Measurements from ENCODE around the gene GVQW3. TPM values are rescaled to one million over a fixed set of nuclear protein-coding genes. Genes with fewer than 3 reads are reported as not detected.
A peak's percentile ranks its signal among the peaks of the same experiment; 100 is the strongest.

GVQW3 gene
- total RNA-seq, 1 experiment from 2014 or later = 7.7 TPM

DNA sequence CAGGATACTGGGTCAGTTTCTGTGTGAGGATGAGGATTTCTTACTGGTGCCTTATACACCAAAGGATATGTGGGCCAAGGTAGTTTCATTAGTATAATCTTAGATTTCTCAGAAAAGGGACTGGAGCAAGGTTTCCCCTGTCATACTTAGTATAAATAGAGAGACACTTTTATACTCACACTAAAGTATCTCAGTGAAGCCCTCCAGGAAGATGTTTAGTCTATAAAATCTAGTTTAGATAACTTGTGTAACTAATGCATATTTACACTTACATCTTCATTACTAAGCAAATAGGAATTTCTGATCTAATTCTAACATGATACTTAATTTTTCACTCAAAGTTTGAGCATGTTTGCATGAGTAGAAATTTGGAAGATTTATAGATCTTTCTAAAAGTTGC is 74.8 kb downstream of the GVQW3 start (continued):
- TF ChIP-seq, protein P1, sequence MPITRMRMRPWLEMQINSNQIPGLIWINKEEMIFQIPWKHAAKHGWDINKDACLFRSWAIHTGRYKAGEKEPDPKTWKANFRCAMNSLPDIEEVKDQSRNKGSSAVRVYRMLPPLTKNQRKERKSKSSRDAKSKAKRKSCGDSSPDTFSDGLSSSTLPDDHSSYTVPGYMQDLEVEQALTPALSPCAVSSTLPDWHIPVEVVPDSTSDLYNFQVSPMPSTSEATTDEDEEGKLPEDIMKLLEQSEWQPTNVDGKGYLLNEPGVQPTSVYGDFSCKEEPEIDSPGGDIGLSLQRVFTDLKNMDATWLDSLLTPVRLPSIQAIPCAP (CRISPR knock-in tag; IDR thresholded peaks at IDR 0.05) = no peak
- TF ChIP-seq, protein P2, sequence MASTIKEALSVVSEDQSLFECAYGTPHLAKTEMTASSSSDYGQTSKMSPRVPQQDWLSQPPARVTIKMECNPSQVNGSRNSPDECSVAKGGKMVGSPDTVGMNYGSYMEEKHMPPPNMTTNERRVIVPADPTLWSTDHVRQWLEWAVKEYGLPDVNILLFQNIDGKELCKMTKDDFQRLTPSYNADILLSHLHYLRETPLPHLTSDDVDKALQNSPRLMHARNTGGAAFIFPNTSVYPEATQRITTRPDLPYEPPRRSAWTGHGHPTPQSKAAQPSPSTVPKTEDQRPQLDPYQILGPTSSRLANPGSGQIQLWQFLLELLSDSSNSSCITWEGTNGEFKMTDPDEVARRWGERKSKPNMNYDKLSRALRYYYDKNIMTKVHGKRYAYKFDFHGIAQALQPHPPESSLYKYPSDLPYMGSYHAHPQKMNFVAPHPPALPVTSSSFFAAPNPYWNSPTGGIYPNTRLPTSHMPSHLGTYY (CRISPR knock-in tag; IDR thresholded peaks at IDR 0.05) = no peak
- no peak for TF ChIP-seq RORB (CRISPR knock-in tag; IDR thresholded peaks at IDR 0.05)
- TF ChIP-seq, protein P3, sequence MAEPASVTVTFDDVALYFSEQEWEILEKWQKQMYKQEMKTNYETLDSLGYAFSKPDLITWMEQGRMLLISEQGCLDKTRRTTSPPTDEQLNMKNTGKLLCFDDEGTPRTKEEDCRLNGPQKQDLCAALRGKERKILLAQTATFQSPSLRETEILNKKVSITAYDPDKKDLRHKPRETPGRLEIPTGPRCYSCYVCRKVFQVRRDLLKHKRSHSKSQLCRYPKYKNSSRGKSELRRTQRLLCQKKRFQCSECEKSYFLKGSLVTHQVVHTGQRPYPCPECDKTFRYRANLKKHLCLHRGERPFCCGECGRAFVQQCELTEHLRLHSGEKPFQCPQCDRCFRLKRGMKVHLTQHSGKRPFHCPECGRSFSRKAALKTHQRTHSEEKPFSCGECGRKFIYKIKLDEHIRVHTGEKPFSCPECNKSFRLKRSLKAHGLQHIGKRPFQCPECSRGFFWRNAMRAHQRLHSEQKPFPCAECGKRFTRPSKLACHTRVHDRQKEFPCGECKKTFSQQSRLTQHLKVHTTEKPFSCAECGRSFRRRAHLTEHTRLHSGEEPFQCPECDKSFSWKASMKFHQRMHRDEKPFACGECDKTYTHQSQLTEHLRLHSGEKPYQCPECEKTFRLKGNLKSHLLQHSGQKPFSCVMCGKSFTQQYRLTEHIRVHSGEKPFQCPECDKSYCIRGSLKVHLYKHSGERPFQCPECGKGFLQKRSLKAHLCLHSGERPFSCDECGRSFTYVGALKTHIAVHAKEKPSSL (CRISPR knock-in tag; conservative IDR thresholded peaks at IDR 0.05) = no peak
- TF ChIP-seq SP1 (CRISPR knock-in tag; conservative IDR thresholded peaks at IDR 0.05) = no peak

DNA sequence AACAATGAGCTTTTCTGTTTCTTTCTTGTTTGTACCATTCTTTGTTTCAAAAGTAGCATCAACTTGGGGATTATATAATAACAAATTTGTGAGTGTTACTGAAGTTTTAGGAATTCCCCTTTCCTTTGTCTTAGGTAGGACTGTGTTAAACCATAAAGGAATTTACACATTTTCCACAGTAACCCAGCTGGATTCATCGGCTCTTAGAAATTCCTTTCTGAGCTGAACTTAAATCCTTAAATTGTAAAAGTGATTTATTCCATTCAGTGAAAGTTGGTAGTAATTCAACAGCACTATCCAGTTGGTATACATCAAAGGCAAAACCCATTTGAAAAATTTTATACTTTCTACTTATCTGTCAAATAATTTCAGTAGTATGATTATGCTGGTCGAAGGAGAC is 75.4 kb downstream of the GVQW3 start:
- no peak for DNase-seq (ENCODE audit: low spot score)
- POLR2A ChIA-PET = no interaction called here
- no peak for TF ChIP-seq CBFB (CRISPR knock-in tag; IDR thresholded peaks at IDR 0.05; ENCODE audit: low read depth)
- no peak for TF ChIP-seq ZNF423 (CRISPR knock-in tag; IDR thresholded peaks at IDR 0.05)
- no peak for TF ChIP-seq MXD4 (CRISPR knock-in tag; IDR thresholded peaks at IDR 0.05; ENCODE audit: borderline replicate concordance)
- no peak for TF ChIP-seq NR1H2 (CRISPR knock-in tag; IDR thresholded peaks at IDR 0.05)
- no peak for TF ChIP-seq HMGA2 (CRISPR knock-in tag; IDR thresholded peaks at IDR 0.05)
- TF ChIP-seq ZNF671 (CRISPR knock-in tag; IDR thresholded peaks at IDR 0.05) = no peak
- no peak for TF ChIP-seq CREB1 (CRISPR knock-in tag; IDR thresholded peaks at IDR 0.05)
- TF ChIP-seq ATF1 (CRISPR knock-in tag; IDR thresholded peaks at IDR 0.05) = no peak

More for the DNA sequence above, 75.4 kb downstream of the GVQW3 start:
- H3K9me3 Mint-ChIP-seq = no peaks in the 10 kb centered on the region
- H3K36me3 Mint-ChIP-seq = peaks cover 15% of the 10 kb centered on the region
- CTCF ChIA-PET = interaction anchor here (1.5 to 3.3 kb wide), 2 partner anchors 11 to 249 kb away, joined by 4 to 20 read pairs; partner anchors contain the start of gene EMSY
- no peak for ATAC-seq
- peak overlapping the region; percentile 99 for H3K27ac Mint-ChIP-seq
- H3K4me3 Mint-ChIP-seq = no peak overlapping the region
- peaks cover 76% of the 10 kb centered on the region for H3K4me1 Mint-ChIP-seq
- H3K27me3 Mint-ChIP-seq (ENCODE audit: low read depth) = no peaks in the 10 kb centered on the region

Other genes starting within 250 kb of the GVQW3 start
- 0.32 to 0.89 TPM (median 0.79 TPM) in 3 replicates for gene WNT11, start 174.8 kb upstream of the GVQW3 start, total RNA-seq (2021)
- 26.9 to 27.6 TPM (median 27.4 TPM) in 3 replicates for gene THAP12, start 191 bp upstream of the GVQW3 start, total RNA-seq (2021)
- 25.3 to 31.1 TPM (median 29.2 TPM) in 3 replicates for gene EMSY, start 63.7 kb downstream of the GVQW3 start, total RNA-seq (2021)

Data from WTC11 (cell line).